Neural cell (in vitro differentiated cells): ENCODE data around the gene ABCG8. TPM values are rescaled to one million over a fixed set of nuclear protein-coding genes. Genes with fewer than 3 reads are reported as not detected.

Source experiments
- H2AFZ ChIP-seq: fragments of 200-600, 300-800 bp; sonication (generic), shearing (Covaris generic); 2 replicates; pipeline ENCODE4 v1.6.0; 2014; ENCODE audit warnings: low read depth, mild to moderate bottlenecking, antibody characterized with exemption, low read length, moderate library complexity
- H3F3A ChIP-seq: fragments of 200-600 bp; shearing (Covaris generic); 2 replicates; pipeline ENCODE4 v1.6.1; 2016; ENCODE audit warnings: mild to moderate bottlenecking, moderate library complexity, mixed read lengths, antibody characterized with exemption, low read length; ENCODE audit not compliant: insufficient read depth, poor library complexity, severe bottlenecking
- H3K27ac ChIP-seq: fragments of 200-600, 300-800 bp; sonication (generic), shearing (Covaris generic); 2 replicates; pipeline ENCODE4 v1.5.1; 2014; ENCODE audit warnings: mild to moderate bottlenecking, low read length, moderate library complexity
- H3K27me3 ChIP-seq: fragments of 300-800, 200-600 bp; sonication (generic), shearing (Covaris generic); 2 replicates; pipeline ENCODE4 v1.6.0; 2014; ENCODE audit warnings: mild to moderate bottlenecking, low read depth, low read length, moderate library complexity; ENCODE audit not compliant: insufficient read depth
- H3K36me3 ChIP-seq: fragments of 300-800, 200-600 bp; sonication (generic), shearing (Covaris generic); 2 replicates; pipeline ENCODE4 v1.5.1; 2014; ENCODE audit warnings: mild to moderate bottlenecking, antibody characterized with exemption, low read length, moderate library complexity; ENCODE audit not compliant: insufficient read depth
- H3K4me2 ChIP-seq: fragments of 300-800, 200-600 bp; sonication (generic), shearing (Covaris generic); 2 replicates; pipeline ENCODE4 v1.6.0; 2014; ENCODE audit warnings: mild to moderate bottlenecking, low read length
- H3K4me3 ChIP-seq: fragments of 300-800, 200-600 bp; sonication (generic), shearing (Covaris generic); 2 replicates; pipeline ENCODE4 v1.5.1; 2014; ENCODE audit warnings: mild to moderate bottlenecking, low read length, moderate library complexity
- H3K79me2 ChIP-seq: fragments of 200-600 bp; shearing (Covaris generic); replicated peaks from 2 replicates; pipeline ENCODE4 v1.6.0; 2014; ENCODE audit warnings: mild to moderate bottlenecking, low read length, moderate library complexity; ENCODE audit not compliant: insufficient read depth
- H3K9ac ChIP-seq: fragments of 300-800, 200-600 bp; sonication (generic), shearing (Covaris generic); 2 replicates; pipeline ENCODE4 v1.6.1; 2016; ENCODE audit warnings: mild to moderate bottlenecking, low read length, mixed read lengths
- H3K9me2 ChIP-seq: fragments of 200-600 bp; shearing (Covaris generic); 2 replicates; pipeline ENCODE4 v1.6.1; 2016; ENCODE audit warnings: mild to moderate bottlenecking, low read length, mixed read lengths; ENCODE audit not compliant: insufficient read depth
- H3K9me3 ChIP-seq: fragments of 200-600, 300-800 bp; sonication (generic), shearing (Covaris generic); 2 replicates; pipeline ENCODE4 v1.6.1; 2016; ENCODE audit warnings: mild to moderate bottlenecking, mixed run types, low read length, moderate library complexity, mixed read lengths
- H4K20me1 ChIP-seq: fragments of 200-600 bp; shearing (Covaris generic); 2 replicates; pipeline ENCODE4 v1.6.1; 2016; ENCODE audit warnings: mild to moderate bottlenecking, mixed run types; ENCODE audit not compliant: insufficient read depth
- CTCF ChIP-seq: fragments of 450-650 bp; IDR thresholded peaks from 2 replicates; pipeline ENCODE4 v1.5.1; 2014; ENCODE audit warnings: antibody characterized with exemption, mild to moderate bottlenecking, moderate library complexity; ENCODE audit not compliant: poor library complexity, severe bottlenecking
- EP300 ChIP-seq: fragments of 450-650 bp; conservative IDR thresholded peaks from 2 replicates; pipeline ENCODE4 v1.6.1; 2014; ENCODE audit warnings: antibody characterized with exemption, mild to moderate bottlenecking, moderate library complexity; ENCODE audit not compliant: poor library complexity, severe bottlenecking
- EZH2 ChIP-seq: fragments of 200-600, 300-800 bp; shearing (Covaris generic), sonication (generic); IDR thresholded peaks from 2 replicates; pipeline ENCODE4 v1.6.1; 2014; ENCODE audit warnings: antibody characterized with exemption, low read length, borderline replicate concordance, mild to moderate bottlenecking; ENCODE audit not compliant: insufficient read depth, poor library complexity, severe bottlenecking
- MXI1 ChIP-seq: fragments of 450-650 bp; conservative IDR thresholded peaks from 2 replicates; pipeline ENCODE4 v1.6.1; 2014; ENCODE audit warnings: antibody characterized with exemption, mild to moderate bottlenecking; ENCODE audit not compliant: poor library complexity, severe bottlenecking
- POLR2AphosphoS5 ChIP-seq: IDR thresholded peaks from 2 replicates; pipeline ENCODE4 v1.6.1; 2012
- RAD21 ChIP-seq: fragments of 450-650 bp; conservative IDR thresholded peaks from 2 replicates; pipeline ENCODE4 v1.6.1; 2014; ENCODE audit warnings: antibody characterized with exemption, mild to moderate bottlenecking, moderate library complexity
- REST ChIP-seq: IDR thresholded peaks from 2 replicates; pipeline ENCODE4 v1.6.1; 2012; ENCODE audit warnings: borderline replicate concordance
- SMC3 ChIP-seq: fragments of 450-650 bp; conservative IDR thresholded peaks from 2 replicates; pipeline ENCODE4 v1.6.1; 2014; ENCODE audit warnings: antibody characterized with exemption, mild to moderate bottlenecking, moderate library complexity; ENCODE audit not compliant: poor library complexity
- TAF1 ChIP-seq: IDR thresholded peaks from 2 replicates; pipeline ENCODE4 v1.6.1; 2012; ENCODE audit warnings: low read depth
- polyA plus RNA-seq: library from polyadenylated mRNA; depleted of rRNA; stranded (reverse); fragments of >200 nt; gene quantifications from 2 replicates; pipeline ENCODE4 v1.2.3, GENCODE V29; 2014

ABCG8 gene
- polyA plus RNA-seq, 1 donor from 2014 or later = 0.05 TPM

- H3K27ac ChIP-seq = no peak overlapping the region
- no peaks in the 10 kb centered on the region for H3K79me2 ChIP-seq
- no peaks in the 10 kb centered on the region for H3F3A ChIP-seq
- H4K20me1 ChIP-seq = no peaks in the 10 kb centered on the region
- TF ChIP-seq SMC3 (no peak), MXI1 (no peak), EP300 (peak; percentile 35), POLR2AphosphoS5 (peak; percentile 69)
- H3K9ac ChIP-seq = no peak overlapping the region
- no peaks in the 10 kb centered on the region for H3K9me2 ChIP-seq
- H3K9me3 ChIP-seq = no peaks in the 10 kb centered on the region
- H3K4me3 ChIP-seq = no peak overlapping the region
- no peak overlapping the region for H3K4me2 ChIP-seq
- peaks cover 12% of the 10 kb centered on the region for H3K36me3 ChIP-seq
- H3K27me3 ChIP-seq = no peaks in the 10 kb centered on the region
- H2AFZ ChIP-seq = no peak overlapping the region
Observed at GRCh38 chr2:43898134-43898837, 59.5 kb downstream of the ABCG8 start.

GRCh38 chr2:43898838-43899346 lies 60.1 kb downstream of the ABCG8 start:
- Histone ChIP-seq H2AFZ (no peak overlapping the region), H4K20me1 (no peaks in the 10 kb centered on the region), H3K27me3 (no peaks in the 10 kb centered on the region), H3K36me3 (peaks cover 9% of the 10 kb centered on the region), H3K9me3 (no peaks in the 10 kb centered on the region), H3K4me3 (no peak overlapping the region), H3K9me2 (no peaks in the 10 kb centered on the region), H3K9ac (no peak overlapping the region), H3K4me2 (no peak overlapping the region), H3K79me2 (no peaks in the 10 kb centered on the region), H3F3A (no peaks in the 10 kb centered on the region), H3K27ac (no peak overlapping the region)
- TF ChIP-seq EZH2 (no peak), RAD21 (no peak), CTCF (no peak), TAF1 (no peak), POLR2AphosphoS5 (no peak), MXI1 (no peak), SMC3 (no peak), EP300 (no peak), REST (no peak)
